Measurements from ENCODE around the gene CDH5.

The CDH5 gene

GRCh38 chr16:66416939-66417700 lies 50.6 kb downstream of the CDH5 start:
- DNase-seq (ENCODE audit: low read depth in 2 of 2) = no peak

- DNase-seq (ENCODE audit: low read depth in 2 of 2) = no peak
These were observed 51.9 kb downstream of the CDH5 start for GRCh38 chr16:66418165-66418962.

DNA sequence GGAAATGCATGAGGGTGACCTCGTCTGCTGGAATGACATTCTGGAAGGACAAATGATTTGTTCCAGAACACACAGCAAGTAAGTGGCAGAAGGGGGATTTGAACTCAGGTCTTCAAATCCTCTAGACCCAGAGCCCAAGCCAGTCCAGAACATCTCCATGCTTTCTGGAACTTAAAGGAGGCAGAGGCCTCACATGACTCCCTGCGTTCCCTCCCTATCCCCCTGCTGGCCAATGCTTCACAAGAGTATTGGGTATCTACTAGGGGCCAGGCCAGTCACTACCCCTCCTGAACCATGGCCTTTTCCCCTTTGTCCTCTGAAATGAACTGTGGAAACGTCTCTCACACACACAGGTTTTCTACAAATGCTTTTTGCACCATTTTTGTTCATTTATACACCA lies 53.0 kb downstream of the CDH5 start:
- DNase-seq (ENCODE audit: low read depth in 2 of 2) = no peak

- no peak for DNase-seq (ENCODE audit: low read depth in 2 of 2)
These were observed 53.9 kb downstream of the CDH5 start for GRCh38 chr16:66420396-66420795.

- no peak for DNase-seq (ENCODE audit: low read depth in 2 of 2)
These were observed 55.4 kb downstream of the CDH5 start for GRCh38 chr16:66421891-66422290.

GRCh38 chr16:66422366-66422765 lies 55.9 kb downstream of the CDH5 start:
- DNase-seq (ENCODE audit: low read depth in 2 of 2) = no peak

DNA sequence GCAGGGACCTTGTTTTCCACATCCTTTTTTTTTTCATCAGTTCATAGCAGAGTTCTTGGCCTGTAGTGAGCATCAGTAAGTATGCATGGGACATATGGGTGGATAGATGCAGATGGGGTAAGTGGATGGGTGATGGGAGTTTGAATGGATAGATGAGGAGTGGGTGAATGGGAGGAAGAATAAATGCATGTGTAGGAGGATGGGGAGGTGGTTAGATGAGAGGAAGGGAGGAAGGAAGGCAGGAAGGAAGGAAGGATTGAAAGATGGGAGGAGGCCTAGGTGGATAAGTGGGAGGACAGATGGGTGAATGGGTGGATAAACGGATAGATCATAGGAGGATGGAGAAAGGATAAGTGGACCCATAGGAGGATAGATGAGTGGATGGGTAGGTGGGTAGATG lies 56.7 kb downstream of the CDH5 start:
- DNase-seq (ENCODE audit: low read depth in 2 of 2) = no peak

DNA sequence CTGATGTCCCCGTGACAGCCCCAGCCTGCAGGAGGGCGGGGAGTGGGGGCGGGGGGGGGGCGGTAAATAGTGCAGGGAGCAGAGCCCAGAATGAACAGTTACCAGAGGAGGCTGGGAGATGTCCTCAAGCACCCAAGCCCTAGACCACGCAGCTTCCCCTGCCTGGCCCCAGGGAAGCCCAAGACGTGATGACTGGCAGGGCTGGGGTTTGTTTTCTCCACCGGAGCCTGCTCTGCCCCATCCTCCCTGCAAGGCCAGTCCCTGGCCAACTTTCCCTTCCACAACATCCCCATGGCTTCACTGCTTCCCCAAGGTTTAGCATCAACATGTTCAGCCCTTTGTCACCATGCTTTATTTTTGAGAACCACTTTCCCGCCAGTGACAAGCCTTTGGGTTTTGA lies 59.2 kb downstream of the CDH5 start:
- no peak for DNase-seq (ENCODE audit: low read depth in 2 of 2)

GRCh38 chr16:66426112-66427035 lies 59.9 kb downstream of the CDH5 start:
- no peak for DNase-seq (ENCODE audit: low read depth in 2 of 2)

GRCh38 chr16:66427036-66427860 lies 60.8 kb downstream of the CDH5 start, which contains the start of gene BEAN1:
BEAN1 (plus strand) TSS chr16:66427295; CDS start chr16:66437677, 10,382 bp downstream.
- DNase-seq (ENCODE audit: low read depth in 2 of 2) = no peak

GRCh38 chr16:66427871-66428681 lies 61.6 kb downstream of the CDH5 start:
- no peak for DNase-seq (ENCODE audit: low read depth in 2 of 2)

- DNase-seq (ENCODE audit: low read depth in 2 of 2) = no peak
These were observed 62.3 kb downstream of the CDH5 start for GRCh38 chr16:66428682-66429251.

GRCh38 chr16:66429290-66429962 lies 62.9 kb downstream of the CDH5 start:
- DNase-seq (ENCODE audit: low read depth in 2 of 2) = no peak

DNA sequence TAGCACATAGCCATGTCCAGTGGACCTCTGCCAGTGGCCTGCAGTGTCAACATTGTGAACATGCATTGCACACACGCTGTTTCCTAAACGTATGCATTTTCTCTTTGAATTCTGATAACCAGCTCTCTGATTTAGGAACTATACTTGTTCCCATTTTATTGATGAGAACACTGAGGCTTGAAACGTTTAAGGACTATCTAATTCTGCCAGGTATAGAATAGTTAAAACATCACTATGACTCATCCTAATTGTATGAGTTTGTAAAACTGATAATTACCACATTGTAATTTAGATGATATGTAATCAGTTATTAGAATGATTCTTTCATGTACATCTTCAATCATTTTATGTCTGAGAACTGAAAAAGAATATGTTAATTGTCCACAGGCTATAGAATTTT lies 63.7 kb downstream of the CDH5 start:
- DNase-seq (ENCODE audit: low read depth in 2 of 2) = no peak

GRCh38 chr16:66431760-66432159 lies 65.3 kb downstream of the CDH5 start:
- no peak for DNase-seq (ENCODE audit: low read depth in 2 of 2)

GRCh38 chr16:66432429-66432828 lies 65.9 kb downstream of the CDH5 start:
- DNase-seq (ENCODE audit: low read depth in 2 of 2) = no peak

DNA sequence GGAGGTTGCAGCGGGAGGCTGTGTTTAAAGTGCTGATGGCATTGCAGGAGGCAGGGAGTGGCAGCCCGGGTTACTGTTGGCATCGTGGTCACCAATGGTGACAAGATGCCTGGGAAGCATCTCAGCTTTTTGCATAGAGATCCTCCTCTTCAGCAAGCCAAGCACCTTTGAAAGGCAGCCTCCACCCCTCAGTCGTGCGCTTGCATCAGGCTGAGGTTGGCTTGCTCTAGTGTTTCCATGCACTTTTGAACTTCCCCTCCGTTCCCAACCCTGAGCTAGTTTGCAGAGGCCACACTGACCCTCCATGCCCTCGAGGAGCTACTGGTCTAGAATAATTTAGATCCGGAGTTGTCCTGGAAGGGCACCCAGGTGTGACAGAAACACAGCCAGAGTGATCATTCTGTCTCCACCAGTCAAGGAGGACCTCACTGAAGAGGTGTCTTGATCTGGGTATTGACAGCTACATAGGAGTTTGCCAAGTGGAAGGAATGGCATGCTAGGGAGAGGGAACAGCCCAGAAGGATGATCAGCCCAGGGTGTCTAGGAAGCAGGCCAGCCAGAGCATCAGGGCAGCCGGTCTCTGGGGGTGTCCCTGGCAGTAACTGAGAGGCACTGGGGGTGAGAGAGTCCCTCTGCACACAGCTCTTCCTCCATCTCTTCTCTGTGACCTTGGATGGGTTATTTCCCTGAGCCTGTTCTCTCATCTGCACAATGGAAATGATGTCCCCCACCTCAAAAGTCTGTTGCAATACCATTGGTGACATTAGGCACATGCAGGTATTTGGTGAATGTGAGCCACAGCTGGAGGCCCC lies 68.3 kb downstream of the CDH5 start:
- no peak for DNase-seq (ENCODE audit: low read depth in 2 of 2)

DNA sequence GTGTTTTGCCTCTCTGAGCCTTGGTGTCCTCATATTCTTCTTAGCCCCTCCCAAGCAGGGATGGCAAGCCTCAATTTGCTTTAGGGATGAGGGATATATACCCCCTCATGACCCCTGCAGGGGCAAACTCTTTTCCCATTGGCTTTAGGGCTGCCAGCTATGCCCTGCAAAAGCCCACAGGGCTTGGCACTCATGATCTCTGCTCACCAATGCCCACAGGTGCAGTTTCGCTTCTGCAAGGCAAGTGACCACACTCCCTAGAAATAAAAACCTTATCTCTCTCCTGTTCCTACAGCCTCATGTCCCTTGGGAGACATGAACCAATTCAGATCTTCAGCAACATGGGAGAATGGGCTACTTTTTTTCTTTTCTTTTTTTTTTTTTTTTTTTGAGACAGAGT lies 69.4 kb downstream of the CDH5 start:
- DNase-seq (ENCODE audit: low read depth in 2 of 2) = no peak

All from stimulated activated CD8-positive, alpha-beta memory T cell treated with anti-CD3 and anti-CD28 coated beads, Interleukin-15, amount 100 ng/mL, for 4 hours (primary cell).